IMR-90 (cell line): ENCODE data around the gene TBATA. TPM values are rescaled to one million over a fixed set of nuclear protein-coding genes. Genes with fewer than 3 reads are reported as not detected.

Experiments
- ATAC-seq: fragments of 200-7000 bp; cut with Tn5 transposase; 2 replicates; pipeline ENCODE4 v1.9.1; 2020; ENCODE audit warnings: low read depth, mild to moderate bottlenecking, moderate library complexity
- BruUV-seq: library from RNA; stranded (reverse); fragments of 400-500 nt; replicated peaks from 2 replicates; lab custom pipeline; 2021; lab: Mats Ljungman, UMichigan
- CTCF ChIA-PET: fragments of 300-600 bp; formaldehyde crosslinking; extraction: SDS; loops from one replicate; lab custom pipeline; 2021; ENCODE audit warnings: antibody characterized with exemption; lab: Yijun Ruan, JAX
- POLR2A ChIA-PET: fragments of 300-600 bp; sonication (Branson Sonifier 250); formaldehyde crosslinking; loops from one replicate; lab custom pipeline; 2022; ENCODE audit warnings: antibody characterized with exemption; ENCODE audit not compliant: unreplicated experiment; lab: Charles Lee
- DNase-seq: peaks from one replicate; pipeline ENCODE4 v3.0.0; 2013
- H2AFZ ChIP-seq: replicated peaks from 2 replicates; pipeline ENCODE3; 2013; ENCODE audit warnings: low read length, mild to moderate bottlenecking; ENCODE audit not compliant: poor library complexity
- H2AK5ac ChIP-seq: 2 replicates; pipeline ENCODE4 v1.6.1; 2013; ENCODE audit warnings: low read depth, low read length, inconsistent platforms
- H2AK9ac ChIP-seq: replicated peaks from 2 replicates; pipeline ENCODE3; 2013; ENCODE audit warnings: mild to moderate bottlenecking, low read depth, low read length, moderate library complexity; ENCODE audit not compliant: poor library complexity
- H2BK120ac ChIP-seq: 2 replicates; pipeline ENCODE4 v1.6.1; 2013; ENCODE audit warnings: low read depth, low read length, inconsistent platforms
- H2BK15ac ChIP-seq: 3 replicates; pipeline ENCODE4 v1.6.1; 2013; ENCODE audit warnings: low read depth, low read length, inconsistent platforms
- H2BK20ac ChIP-seq: 2 replicates; pipeline ENCODE4 v1.6.1; 2013; ENCODE audit warnings: low read depth, mild to moderate bottlenecking, inconsistent platforms, low read length, moderate library complexity
- H2BK5ac ChIP-seq: 2 replicates; pipeline ENCODE4 v1.6.1; 2013; ENCODE audit warnings: mild to moderate bottlenecking, low read depth, low read length, inconsistent platforms; ENCODE audit not compliant: poor library complexity, severe bottlenecking
- H3K14ac ChIP-seq: replicated peaks from 2 replicates; pipeline ENCODE4 v1.6.1; 2013; ENCODE audit warnings: low read depth, low read length, inconsistent platforms
- H3K18ac ChIP-seq: 2 replicates; pipeline ENCODE4 v1.6.1; 2013; ENCODE audit warnings: low read depth, low read length, control low read depth
- H3K23ac ChIP-seq: 2 replicates; pipeline ENCODE4 v1.6.1; 2013; ENCODE audit warnings: low read depth, low read length, inconsistent platforms
- H3K27ac ChIP-seq: 2 replicates; pipeline ENCODE4 v1.5.1; 2013; ENCODE audit warnings: mild to moderate bottlenecking, control low read depth, low read length; ENCODE audit not compliant: insufficient read depth
- H3K27me3 ChIP-seq: 2 replicates; pipeline ENCODE4 v1.6.1; 2013; ENCODE audit warnings: low read length; ENCODE audit not compliant: control insufficient read depth, insufficient read depth
- H3K36me3 ChIP-seq: 2 replicates; pipeline ENCODE4 v1.6.1; 2013; ENCODE audit warnings: low read length, mixed read lengths; ENCODE audit not compliant: control insufficient read depth, insufficient read depth
- H3K4ac ChIP-seq: 2 replicates; pipeline ENCODE4 v1.6.1; 2013; ENCODE audit warnings: low read depth, low read length, inconsistent platforms
- H3K4me1 ChIP-seq: 2 replicates; pipeline ENCODE4 v1.6.1; 2013; ENCODE audit warnings: low read length, mixed read lengths; ENCODE audit not compliant: control insufficient read depth, insufficient read depth
- H3K4me2 ChIP-seq: 2 replicates; pipeline ENCODE4 v1.6.1; 2013; ENCODE audit warnings: low read depth, mild to moderate bottlenecking, control low read depth, low read length, moderate library complexity
- H3K4me3 ChIP-seq: 2 replicates; pipeline ENCODE4 v1.5.1; 2013; ENCODE audit warnings: low read depth, mild to moderate bottlenecking, control low read depth, low read length, moderate library complexity; ENCODE audit not compliant: insufficient read depth
- H3K56ac ChIP-seq: 2 replicates; pipeline ENCODE4 v1.6.1; 2013; ENCODE audit warnings: low read length, inconsistent platforms; ENCODE audit not compliant: insufficient read depth; ENCODE audit errors: extremely low read depth
- H3K79me1 ChIP-seq, 2 experiments: 2 replicates each; pipeline ENCODE4 v1.6.1; 2013; ENCODE audit warnings: low read length in 2 of 2, inconsistent platforms in 1 of 2, low read depth in 1 of 2
- H3K9ac ChIP-seq: 2 replicates; pipeline ENCODE4 v1.6.1; 2013; ENCODE audit warnings: low read depth, low read length, control low read depth
- H3K9me1 ChIP-seq: 2 replicates; pipeline ENCODE4 v1.6.1; 2013; ENCODE audit warnings: low read length, inconsistent platforms; ENCODE audit not compliant: insufficient read depth
- H3K9me3 ChIP-seq: 2 replicates; pipeline ENCODE4 v1.6.1; 2013; ENCODE audit warnings: low read length; ENCODE audit not compliant: control insufficient read depth, insufficient read depth
- H4K20me1 ChIP-seq: 2 replicates; pipeline ENCODE4 v1.6.1; 2013; ENCODE audit warnings: low read length, inconsistent platforms; ENCODE audit not compliant: insufficient read depth
- H4K5ac ChIP-seq: 2 replicates; pipeline ENCODE4 v1.6.1; 2013; ENCODE audit warnings: mild to moderate bottlenecking, low read depth, low read length, control low read depth
- H4K8ac ChIP-seq, 2 experiments: 2 replicates each; pipeline ENCODE4 v1.6.1; 2013; ENCODE audit warnings: low read depth in 2 of 2, low read length in 2 of 2, control low read depth in 1 of 2, inconsistent platforms in 1 of 2
- H4K91ac ChIP-seq: 2 replicates; pipeline ENCODE4 v1.6.1; 2013; ENCODE audit warnings: low read depth, low read length, inconsistent platforms; ENCODE audit not compliant: insufficient read depth
- BHLHE40 ChIP-seq: fragments of 150-350 bp; IDR thresholded peaks from 2 replicates; pipeline ENCODE4 v1.6.1; 2016; ENCODE audit warnings: mild to moderate bottlenecking, low read depth, low read length
- CEBPB ChIP-seq: IDR thresholded peaks from 2 replicates; pipeline ENCODE4 v1.6.1; 2012; ENCODE audit warnings: low read depth, low read length, improper control_type of control experiment
- CTCF ChIP-seq: conservative IDR thresholded peaks from 2 replicates; pipeline ENCODE4 v1.5.1; 2012; ENCODE audit warnings: mild to moderate bottlenecking, low read depth, low read length, improper control_type of control experiment
- MAFK ChIP-seq: IDR thresholded peaks from 2 replicates; pipeline ENCODE4 v1.6.1; 2012; ENCODE audit warnings: low read depth, low read length, improper control_type of control experiment
- MAZ ChIP-seq: IDR thresholded peaks from 2 replicates; pipeline ENCODE4 v1.6.1; 2012; ENCODE audit warnings: low read depth, mild to moderate bottlenecking, low read length, improper control_type of control experiment, moderate library complexity, borderline replicate concordance
- MXI1 ChIP-seq: IDR thresholded peaks from 2 replicates; pipeline ENCODE4 v1.6.1; 2012; ENCODE audit warnings: low read depth, mild to moderate bottlenecking, low read length, moderate library complexity, borderline replicate concordance
- NFE2L2 ChIP-seq: fragments of 150-350 bp; IDR thresholded peaks from 2 replicates; pipeline ENCODE4 v1.6.1; 2016; ENCODE audit warnings: low read depth, mild to moderate bottlenecking, low read length
- POLR2A ChIP-seq: IDR thresholded peaks from 2 replicates; pipeline ENCODE4 v1.6.1; 2012; ENCODE audit warnings: mild to moderate bottlenecking, low read depth, low read length
- RAD21 ChIP-seq: IDR thresholded peaks from 2 replicates; pipeline ENCODE4 v1.6.1; 2012; ENCODE audit warnings: low read length, improper control_type of control experiment
- RCOR1 ChIP-seq: IDR thresholded peaks from 2 replicates; pipeline ENCODE4 v1.6.1; 2012; ENCODE audit warnings: mild to moderate bottlenecking, low read length, improper control_type of control experiment; ENCODE audit not compliant: insufficient replicate concordance
- RFX5 ChIP-seq: IDR thresholded peaks from 2 replicates; pipeline ENCODE4 v1.8.0; 2012; ENCODE audit warnings: low read depth, mild to moderate bottlenecking, low read length, moderate library complexity
- WGBS, 2 experiments: methylation state at CpG; one replicate each; pipeline versions ENCODE4 v1.1.5 to v1.1.7; 2013; ENCODE audit warnings: missing lambda C conversion rate in 2 of 2; ENCODE audit not compliant: insufficient read length in 1 of 2; ENCODE audit errors: extremely low coverage in 2 of 2; 5-methylcytosine and 5-hydroxymethylcytosine counted together
- dilution Hi-C: fragments of 300-500 bp; cut with HindIII; formaldehyde crosslinking; loops from one replicate; pipeline ENCODE4 v1.14.3; 2018; ENCODE audit warnings: low sequenced_read_pairs; ENCODE audit not compliant: unreplicated experiment
- in situ Hi-C: fragments of 300-500 bp; cut with MboI; formaldehyde crosslinking; loops from 3 replicates; pipeline ENCODE4 v1.14.3; 2019; ENCODE audit warnings: low sequenced_read_pairs, inconsistent platforms, mixed read lengths
- intact Hi-C: fragments of 100-400 bp; cut with micrococcal nuclease; formaldehyde crosslinking; loops from 2 replicates; pipeline ENCODE4 v1.10.0; 2022
- polyA plus RNA-seq, 3 experiments: library from polyadenylated mRNA; depleted of rRNA; stranded (reverse); fragments of >200 nt; gene quantifications; 2 replicates each; pipeline ENCODE4 v1.2.3, GENCODE V29; 2012; ENCODE audit warnings: low replicate concordance in 1 of 3
- total RNA-seq: library from RNA; depleted of rRNA; stranded (reverse); fragments of >200 nt; gene quantifications from 2 replicates; pipeline ENCODE4 v1.2.3, GENCODE V29; 2012
- TF ChIP-seq, protein P1 (sequence below): fragments of 150-350 bp; IDR thresholded peaks from 2 replicates; pipeline ENCODE4 v1.6.1; 2017; ENCODE audit warnings: mild to moderate bottlenecking, antibody characterized with exemption, low read length, low read depth

Gene TBATA
- total and polyA plus RNA-seq, 2 of the 4 experiments (the other 2 are of a cell fraction) = not detected

GRCh38 chr10:70751356-70751755, 33.8 kb downstream of the TBATA start:
- Histone ChIP-seq H2AFZ (peak overlapping the region; percentile 23), H3K79me1 (no peaks in the 10 kb centered on the region), H3K23ac (no peak overlapping the region), H3K4ac (no peak overlapping the region), H3K4me3 (no peak overlapping the region), H3K9me1 (no peaks in the 10 kb centered on the region), H3K18ac (no peak overlapping the region), H3K9me3 (no peaks in the 10 kb centered on the region), H3K36me3 (no peaks in the 10 kb centered on the region), H3K14ac (no peak overlapping the region), H3K9ac (no peak overlapping the region), H2AK5ac (no peak overlapping the region), H4K20me1 (no peaks in the 10 kb centered on the region), H3K27ac (no peak overlapping the region), H2BK5ac (no peak overlapping the region), H3K56ac (no peak overlapping the region), H2AK9ac (no peak overlapping the region), H4K8ac (no peak overlapping the region), H4K91ac (no peak overlapping the region), H3K27me3 (peaks cover 7% of the 10 kb centered on the region), H3K4me2 (no peak overlapping the region), H2BK15ac (no peak overlapping the region), H2BK120ac (no peak overlapping the region), H2BK20ac (no peak overlapping the region), H4K5ac (no peak overlapping the region), H3K4me1 (no peaks in the 10 kb centered on the region)
- dilution Hi-C loops (no loop called here), in situ Hi-C loops (no loop called here), intact Hi-C loops (no loop called here)
- ATAC-seq (no peak), DNase-seq (no peak)
- ChIA-PET POLR2A (no interaction called here), CTCF (no interaction called here)
- no peak for TF ChIP-seq MAZ
- TF ChIP-seq, protein P1, sequence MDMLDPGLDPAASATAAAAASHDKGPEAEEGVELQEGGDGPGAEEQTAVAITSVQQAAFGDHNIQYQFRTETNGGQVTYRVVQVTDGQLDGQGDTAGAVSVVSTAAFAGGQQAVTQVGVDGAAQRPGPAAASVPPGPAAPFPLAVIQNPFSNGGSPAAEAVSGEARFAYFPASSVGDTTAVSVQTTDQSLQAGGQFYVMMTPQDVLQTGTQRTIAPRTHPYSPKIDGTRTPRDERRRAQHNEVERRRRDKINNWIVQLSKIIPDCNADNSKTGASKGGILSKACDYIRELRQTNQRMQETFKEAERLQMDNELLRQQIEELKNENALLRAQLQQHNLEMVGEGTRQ = no peak
- TF ChIP-seq POLR2A = no peak
- TF ChIP-seq CEBPB = no peak
- TF ChIP-seq CTCF = no peak
- no peak for TF ChIP-seq NFE2L2
- no peak for TF ChIP-seq BHLHE40
- TF ChIP-seq MAFK = no peak
- TF ChIP-seq RAD21 = no peak
- TF ChIP-seq RCOR1 = no peak
- TF ChIP-seq MXI1 = no peak
- TF ChIP-seq RFX5 = no peak
- BruUV-seq = no TSS peak
- 64% methylated on average over 3 of the region's 9 CpGs; no CpG with 5 or more reads in 1 of the 2 experiments for WGBS, 2 experiments
